ENCODE results near the gene CRISP3.
"Not testable (repeated sequence)": the region's sequence is repeated elsewhere in the genome, so short reads cannot be mapped to it uniquely, and the experiment has no call there.

The CRISP3 gene

GRCh38 chr6:49744259-49744658, at the start of gene CRISP3:
CRISP3 (minus strand) TSS chr6:49744388; CDS start chr6:49744367, 21 bp downstream.
- no peak for DNase-seq

GRCh38 chr6:49790341-49790740, 46.2 kb upstream of the CRISP3 start:
- DNase-seq: no peak

DNA sequence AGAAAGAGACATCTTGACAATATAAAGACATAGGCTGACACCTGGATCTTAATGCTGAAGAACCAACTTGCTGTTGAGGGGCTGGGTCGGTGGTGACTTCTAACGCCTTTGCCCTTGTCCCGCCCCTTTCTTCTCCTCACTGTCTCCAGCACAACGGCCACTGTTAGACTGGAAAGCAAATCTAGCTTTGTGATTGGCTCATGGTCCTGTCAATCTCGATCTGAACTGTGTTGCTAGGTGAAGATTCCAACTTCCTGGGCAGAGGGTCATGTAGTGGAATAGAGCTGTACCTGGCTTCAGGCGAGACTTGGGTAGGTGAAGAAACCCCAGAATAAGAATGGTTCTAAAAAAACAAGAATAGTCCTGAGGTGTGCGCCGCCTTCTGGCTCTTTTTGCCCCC, 43.0 kb upstream of the CRISP3 start, which contains the start of gene PGK2:
Gene PGK2, minus strand, starts transcription at position 110 of the 400 bp plus-strand sequence. Its CDS starts 98 bp downstream, at position 12.
- DNase-seq: no peak

DNA sequence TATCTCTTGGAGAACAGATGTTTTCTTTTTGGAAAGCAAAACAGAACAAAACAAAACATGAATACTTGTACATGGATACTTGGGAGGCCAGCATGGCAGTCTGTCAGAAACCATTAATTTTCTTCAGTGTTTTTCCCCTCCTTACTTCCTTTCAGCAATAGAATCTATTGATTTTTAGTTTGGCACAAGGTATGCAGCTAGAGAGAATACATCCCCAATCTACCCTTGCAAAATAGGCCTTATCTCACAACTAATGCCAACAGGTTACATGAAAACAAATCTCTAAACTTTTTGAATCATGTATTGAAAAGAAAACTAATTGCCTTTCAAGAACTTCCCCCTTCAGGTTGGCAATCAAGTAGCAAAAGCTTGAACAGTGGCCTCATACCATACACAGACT, 40.1 kb upstream of the CRISP3 start:
- DNase-seq: no peak

GRCh38 chr6:49782725-49783124, 38.5 kb upstream of the CRISP3 start:
- DNase-seq: no peak

- no peak for DNase-seq
Observed at GRCh38 chr6:49782293-49782692, 38.1 kb upstream of the CRISP3 start.

GRCh38 chr6:49776444-49776843, 32.3 kb upstream of the CRISP3 start:
- no peak for DNase-seq

GRCh38 chr6:49775043-49775442, 30.9 kb upstream of the CRISP3 start:
- no peak for DNase-seq

GRCh38 chr6:49772285-49772684, 28.1 kb upstream of the CRISP3 start:
- no peak for DNase-seq

- no peak for DNase-seq
Observed at GRCh38 chr6:49766762-49767161, 22.6 kb upstream of the CRISP3 start.

DNA sequence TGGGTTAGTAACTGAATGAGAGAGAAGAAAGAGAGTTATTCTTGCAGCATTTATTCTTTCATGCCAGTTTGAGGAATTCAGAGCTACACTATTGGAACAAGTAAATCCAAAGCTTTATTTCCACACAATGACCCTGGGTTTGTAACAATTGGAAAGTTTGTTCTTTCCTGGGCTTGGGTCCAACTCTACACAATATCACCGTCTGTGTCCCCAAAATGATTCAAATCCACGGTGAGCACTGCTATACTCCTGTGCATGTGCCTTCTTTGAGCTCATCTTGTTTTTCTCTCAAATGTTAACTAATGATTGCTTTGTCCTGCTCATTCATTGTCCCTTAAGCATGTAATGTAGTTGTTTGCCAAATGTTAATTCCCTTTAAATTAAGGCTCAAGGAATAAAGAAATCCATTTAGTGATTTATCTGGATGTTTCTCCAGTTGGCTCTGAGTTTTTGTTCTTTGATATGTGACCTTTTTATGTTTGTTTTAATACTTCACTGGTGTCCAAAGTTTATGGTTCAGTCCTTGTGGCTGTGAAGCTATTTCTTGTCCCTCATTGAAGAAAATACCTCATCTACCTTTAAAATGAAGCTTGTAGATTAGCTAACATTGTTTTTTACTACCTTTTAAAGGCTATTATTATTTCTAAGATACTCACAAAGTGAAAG, 20.5 kb upstream of the CRISP3 start:
- no peak for DNase-seq

DNA sequence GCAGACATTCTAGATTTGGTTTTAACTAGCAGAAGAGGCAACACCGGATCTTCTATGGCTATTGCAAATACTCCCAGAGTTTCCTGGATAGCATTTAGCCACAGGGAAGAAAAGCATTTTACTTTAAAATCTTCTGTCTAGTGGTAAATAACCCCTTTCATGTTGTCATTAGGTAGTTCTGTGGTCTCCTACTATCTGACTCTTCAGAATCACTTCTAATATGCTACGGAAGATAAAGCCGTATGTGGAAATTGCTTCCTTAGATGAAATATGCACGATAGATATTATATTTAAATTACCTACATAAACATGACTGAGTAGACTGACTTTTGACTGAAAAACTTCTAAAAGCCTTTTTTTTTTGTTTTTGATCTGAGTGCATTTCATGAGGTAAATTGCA, 759 bp downstream of the CRISP3 start:
- no peak for DNase-seq

DNA sequence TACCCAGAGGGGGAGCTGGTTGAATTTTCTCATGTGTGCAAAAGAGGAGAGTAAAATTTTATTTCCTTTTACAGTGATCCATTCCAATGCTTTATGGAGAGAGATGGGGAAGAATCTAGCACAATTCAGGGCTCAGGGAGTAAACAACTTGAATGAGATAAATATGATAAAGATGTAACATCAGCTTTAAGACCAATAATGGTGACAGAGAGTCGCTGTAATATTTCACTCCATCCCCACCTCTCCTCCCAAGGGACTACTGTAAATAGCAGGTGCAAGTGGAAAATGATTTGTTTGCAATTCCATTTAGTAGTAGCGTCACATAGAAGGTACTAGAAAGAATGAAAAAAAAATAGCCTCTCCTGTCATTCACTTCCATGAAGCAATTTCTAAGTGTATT, 4.8 kb downstream of the CRISP3 start:
- no peak for DNase-seq

DNA sequence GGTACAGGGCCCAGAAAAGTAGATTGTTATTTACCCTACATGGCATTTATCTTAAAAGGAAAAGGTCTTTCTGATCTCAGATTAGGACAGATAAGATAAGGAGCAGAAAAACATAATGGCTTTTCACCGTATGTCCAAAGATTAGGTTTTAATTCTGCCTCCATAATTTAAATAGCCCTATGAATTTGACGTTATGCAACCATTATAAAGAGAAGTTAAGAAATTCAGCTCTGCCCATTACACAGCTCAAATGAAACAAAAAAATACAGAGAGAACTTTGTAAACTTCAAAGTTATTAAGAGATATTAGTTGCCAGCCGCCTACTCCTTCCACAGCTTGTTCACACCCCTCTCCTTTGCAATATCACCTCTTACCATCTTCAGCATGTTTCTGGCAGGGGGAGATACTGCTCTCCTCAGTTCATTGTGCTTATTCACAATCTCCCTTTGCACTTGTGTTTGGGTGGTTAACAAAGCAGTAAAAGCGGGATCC, 8.1 kb downstream of the CRISP3 start:
- DNase-seq: no peak

DNA sequence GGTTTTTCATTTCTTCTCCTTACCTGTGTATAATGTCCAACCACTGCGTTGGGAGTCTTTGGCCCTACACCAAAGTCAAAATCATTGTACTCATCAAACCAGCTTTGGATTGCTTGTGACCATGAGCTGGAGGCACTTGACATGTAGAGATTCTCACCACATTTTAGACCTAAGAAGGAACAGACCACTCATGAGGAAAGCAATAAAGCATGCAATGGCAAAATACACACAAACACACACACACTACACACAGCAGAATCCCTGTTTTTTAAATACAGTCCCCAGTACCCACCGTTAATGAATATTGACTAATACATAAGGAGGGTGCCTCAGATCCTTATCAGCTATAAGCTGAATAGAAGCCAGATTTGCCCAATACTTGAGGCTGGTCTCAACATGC, 10.5 kb downstream of the CRISP3 start:
- no peak for DNase-seq

- no peak for DNase-seq
Observed at GRCh38 chr6:49732781-49733180, 11.4 kb downstream of the CRISP3 start.

GRCh38 chr6:49730251-49730650, 13.9 kb downstream of the CRISP3 start:
- no peak for DNase-seq

DNA sequence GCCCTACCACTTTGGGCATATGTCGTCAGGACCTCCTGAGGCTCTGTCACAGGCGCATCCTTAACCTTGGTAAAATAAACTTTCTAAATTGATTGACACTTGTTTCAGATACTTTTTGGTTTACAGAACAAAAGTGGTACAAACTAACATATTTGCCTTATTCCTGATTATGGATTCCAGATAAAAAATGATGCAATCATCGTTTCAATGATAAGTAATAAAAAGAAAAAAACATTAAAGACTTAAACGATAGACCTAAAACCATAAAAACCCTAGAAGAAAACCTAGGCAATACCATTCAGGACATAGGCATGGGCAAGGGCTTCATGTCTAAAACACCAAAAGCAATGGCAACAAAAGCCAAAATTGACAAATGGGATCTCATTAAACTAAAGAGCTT, 20.3 kb downstream of the CRISP3 start:
- DNase-seq: not testable (repeated sequence)

DNA sequence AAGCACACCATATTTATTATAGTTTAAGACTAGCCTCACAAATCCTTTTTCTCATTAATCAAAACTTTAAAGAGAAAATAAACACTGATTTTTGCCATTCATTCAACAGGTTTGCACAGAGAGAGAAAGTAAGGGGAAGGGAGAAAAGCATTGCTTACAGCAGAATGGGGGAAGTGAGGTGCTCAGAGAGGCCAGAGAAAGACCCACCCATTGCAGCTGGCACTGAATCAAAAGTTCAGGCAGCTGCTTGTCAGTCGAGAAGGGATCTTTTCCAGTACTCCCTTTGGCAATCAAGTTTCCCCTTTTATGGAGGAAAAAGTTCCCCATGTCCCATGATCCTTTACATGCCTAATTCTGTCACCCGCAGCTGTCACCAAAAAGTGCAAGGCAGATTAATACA, 22.9 kb downstream of the CRISP3 start:
- no peak for DNase-seq

GRCh38 chr6:49720372-49720771, 23.8 kb downstream of the CRISP3 start:
- no peak for DNase-seq

GRCh38 chr6:49713346-49713745, 30.8 kb downstream of the CRISP3 start, which contains the start of gene CRISP2:
CRISP2 (minus strand) TSS chr6:49713543; CDS start chr6:49709196, 4,347 bp downstream.
- no peak for DNase-seq

GRCh38 chr6:49698478-49698877, 45.7 kb downstream of the CRISP3 start:
- DNase-seq: no peak

GRCh38 chr6:49693512-49693911, 50.7 kb downstream of the CRISP3 start:
- DNase-seq: no peak

DNA sequence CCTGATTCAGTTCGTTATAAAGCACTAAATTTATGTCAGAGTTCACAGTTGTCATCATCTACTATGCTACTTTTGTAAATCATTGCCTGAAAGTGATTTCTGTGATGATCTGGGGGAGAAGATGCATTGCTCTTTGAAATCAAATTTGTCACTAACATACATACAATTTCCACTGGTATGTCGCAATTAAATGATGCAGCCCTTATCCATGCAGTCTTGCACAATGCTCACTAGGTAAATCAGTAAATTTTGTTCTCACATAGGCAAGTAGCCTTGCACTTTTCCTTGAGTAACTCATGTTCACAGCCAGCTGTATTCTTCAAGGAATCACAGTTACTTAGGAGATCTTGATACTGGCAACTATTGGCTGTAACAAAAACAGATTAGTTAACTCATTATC, 51.7 kb downstream of the CRISP3 start:
- DNase-seq: no peak

Measured in NCI-H1694 (cell line).